ENCODE data around the gene FGF12. TPM values are rescaled to one million over a fixed set of nuclear protein-coding genes. Genes with fewer than 3 reads are reported as not detected.

Gene FGF12
- total RNA-seq, 1 experiment from 2014 or later, result 0.51 TPM

DNA sequence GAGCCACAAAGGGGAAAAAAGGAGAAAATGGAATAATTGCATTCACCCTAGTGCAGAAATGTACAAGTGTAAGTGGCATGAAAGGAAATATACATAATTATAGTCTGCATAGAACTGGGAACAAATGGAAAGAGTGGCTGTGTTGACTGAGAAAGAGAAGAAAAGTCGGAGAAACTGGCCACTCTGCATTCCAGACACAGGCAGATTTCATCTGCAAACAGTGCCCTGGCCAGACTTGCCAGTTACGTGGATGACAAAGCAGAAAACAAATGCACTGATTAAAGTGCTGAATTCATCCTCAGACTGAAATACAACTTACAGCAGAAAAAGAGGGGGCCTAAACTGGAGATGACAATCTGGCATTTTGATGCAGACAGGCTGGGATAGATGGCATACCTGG lies 129.8 kb downstream of the FGF12 start:
- in situ Hi-C loops (cut with HindIII; ENCODE audit: low pct_unique_long_range_greater_than_20kb, low sequenced_read_pairs) (no loop called here), intact Hi-C loops (cut with micrococcal nuclease; ENCODE audit: unreplicated experiment) (no loop called here)
- H3K36me3 ChIP-seq (ENCODE audit: control insufficient read depth, insufficient read depth, low read length), result no peaks in the 10 kb centered on the region
- no peak for DNase-seq (ENCODE audit: low read depth, low spot score)
- ChIA-PET POLR2A (no interaction called here), CTCF (no interaction called here)
- no peaks in the 10 kb centered on the region for H3K27me3 ChIP-seq (ENCODE audit: control insufficient read depth, insufficient read depth, low read length)
- H3K27ac ChIP-seq (ENCODE audit: low read length), result no peak overlapping the region
- no TSS peak for BruUV-seq (replicated peaks)
- no peak overlapping the region for H3K4me3 ChIP-seq (ENCODE audit: low read depth in 2 of 2, low read length in 2 of 2)
- no peak for ATAC-seq
- H3K4me1 ChIP-seq (ENCODE audit: control insufficient read depth, insufficient read depth, low read length), result no peaks in the 10 kb centered on the region
- H3K9me3 ChIP-seq (ENCODE audit: control insufficient read depth, insufficient read depth, low read depth, low read length), result no peaks in the 10 kb centered on the region
- TF ChIP-seq, protein P1, sequence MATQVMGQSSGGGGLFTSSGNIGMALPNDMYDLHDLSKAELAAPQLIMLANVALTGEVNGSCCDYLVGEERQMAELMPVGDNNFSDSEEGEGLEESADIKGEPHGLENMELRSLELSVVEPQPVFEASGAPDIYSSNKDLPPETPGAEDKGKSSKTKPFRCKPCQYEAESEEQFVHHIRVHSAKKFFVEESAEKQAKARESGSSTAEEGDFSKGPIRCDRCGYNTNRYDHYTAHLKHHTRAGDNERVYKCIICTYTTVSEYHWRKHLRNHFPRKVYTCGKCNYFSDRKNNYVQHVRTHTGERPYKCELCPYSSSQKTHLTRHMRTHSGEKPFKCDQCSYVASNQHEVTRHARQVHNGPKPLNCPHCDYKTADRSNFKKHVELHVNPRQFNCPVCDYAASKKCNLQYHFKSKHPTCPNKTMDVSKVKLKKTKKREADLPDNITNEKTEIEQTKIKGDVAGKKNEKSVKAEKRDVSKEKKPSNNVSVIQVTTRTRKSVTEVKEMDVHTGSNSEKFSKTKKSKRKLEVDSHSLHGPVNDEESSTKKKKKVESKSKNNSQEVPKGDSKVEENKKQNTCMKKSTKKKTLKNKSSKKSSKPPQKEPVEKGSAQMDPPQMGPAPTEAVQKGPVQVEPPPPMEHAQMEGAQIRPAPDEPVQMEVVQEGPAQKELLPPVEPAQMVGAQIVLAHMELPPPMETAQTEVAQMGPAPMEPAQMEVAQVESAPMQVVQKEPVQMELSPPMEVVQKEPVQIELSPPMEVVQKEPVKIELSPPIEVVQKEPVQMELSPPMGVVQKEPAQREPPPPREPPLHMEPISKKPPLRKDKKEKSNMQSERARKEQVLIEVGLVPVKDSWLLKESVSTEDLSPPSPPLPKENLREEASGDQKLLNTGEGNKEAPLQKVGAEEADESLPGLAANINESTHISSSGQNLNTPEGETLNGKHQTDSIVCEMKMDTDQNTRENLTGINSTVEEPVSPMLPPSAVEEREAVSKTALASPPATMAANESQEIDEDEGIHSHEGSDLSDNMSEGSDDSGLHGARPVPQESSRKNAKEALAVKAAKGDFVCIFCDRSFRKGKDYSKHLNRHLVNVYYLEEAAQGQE (IDR thresholded peaks at IDR 0.05; ENCODE audit: insufficient read depth in 1 of 2, low read depth in 2 of 2, low read length in 1 of 2), result no peak
- TF ChIP-seq SIN3A (IDR thresholded peaks at IDR 0.05; ENCODE audit: borderline replicate concordance, insufficient read depth, low read depth, low read length) (no peak), TCF7L2 (IDR thresholded peaks at IDR 0.05; ENCODE audit: low read depth, low read length) (no peak), POLR2AphosphoS5 (IDR thresholded peaks at IDR 0.05; ENCODE audit: low read depth, low read length) (no peak)
- TF ChIP-seq, protein P2, sequence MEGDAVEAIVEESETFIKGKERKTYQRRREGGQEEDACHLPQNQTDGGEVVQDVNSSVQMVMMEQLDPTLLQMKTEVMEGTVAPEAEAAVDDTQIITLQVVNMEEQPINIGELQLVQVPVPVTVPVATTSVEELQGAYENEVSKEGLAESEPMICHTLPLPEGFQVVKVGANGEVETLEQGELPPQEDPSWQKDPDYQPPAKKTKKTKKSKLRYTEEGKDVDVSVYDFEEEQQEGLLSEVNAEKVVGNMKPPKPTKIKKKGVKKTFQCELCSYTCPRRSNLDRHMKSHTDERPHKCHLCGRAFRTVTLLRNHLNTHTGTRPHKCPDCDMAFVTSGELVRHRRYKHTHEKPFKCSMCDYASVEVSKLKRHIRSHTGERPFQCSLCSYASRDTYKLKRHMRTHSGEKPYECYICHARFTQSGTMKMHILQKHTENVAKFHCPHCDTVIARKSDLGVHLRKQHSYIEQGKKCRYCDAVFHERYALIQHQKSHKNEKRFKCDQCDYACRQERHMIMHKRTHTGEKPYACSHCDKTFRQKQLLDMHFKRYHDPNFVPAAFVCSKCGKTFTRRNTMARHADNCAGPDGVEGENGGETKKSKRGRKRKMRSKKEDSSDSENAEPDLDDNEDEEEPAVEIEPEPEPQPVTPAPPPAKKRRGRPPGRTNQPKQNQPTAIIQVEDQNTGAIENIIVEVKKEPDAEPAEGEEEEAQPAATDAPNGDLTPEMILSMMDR (IDR thresholded peaks at IDR 0.05), result no peak

DNA sequence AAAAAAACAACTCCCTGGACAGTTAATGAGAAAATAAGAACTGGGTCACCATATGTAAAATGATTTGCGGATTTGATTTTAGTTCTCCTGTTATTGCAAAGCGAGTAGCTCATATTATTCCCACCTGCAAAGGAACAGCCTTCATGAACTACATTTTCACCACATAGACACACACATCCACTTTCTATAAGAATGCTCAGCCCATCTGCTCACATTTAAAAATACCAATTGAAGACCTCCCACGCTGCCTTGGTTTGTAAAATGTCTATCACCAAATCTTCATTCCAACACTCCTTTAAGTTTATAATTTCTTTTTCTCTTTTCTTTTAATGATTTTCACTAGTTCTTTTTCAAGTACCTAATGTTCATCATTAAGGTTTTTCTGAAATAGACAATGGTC lies 148.6 kb downstream of the FGF12 start:
- no peak overlapping the region for H3K27ac ChIP-seq (ENCODE audit: low read length)
- no peaks in the 10 kb centered on the region for H3K27me3 ChIP-seq (ENCODE audit: control insufficient read depth, insufficient read depth, low read length)
- no peak for DNase-seq (ENCODE audit: low read depth, low spot score)
- in situ Hi-C loops (cut with HindIII; ENCODE audit: low pct_unique_long_range_greater_than_20kb, low sequenced_read_pairs) (no loop called here), intact Hi-C loops (cut with micrococcal nuclease; ENCODE audit: unreplicated experiment) (no loop called here)
- H3K4me3 ChIP-seq (ENCODE audit: low read depth in 2 of 2, low read length in 2 of 2), result no peak overlapping the region
- ATAC-seq, result no peak
- no TSS peak for BruUV-seq (replicated peaks)
- TF ChIP-seq POLR2AphosphoS5 (IDR thresholded peaks at IDR 0.05; ENCODE audit: low read depth, low read length) (no peak), TCF7L2 (IDR thresholded peaks at IDR 0.05; ENCODE audit: low read depth, low read length) (no peak), SIN3A (IDR thresholded peaks at IDR 0.05; ENCODE audit: borderline replicate concordance, insufficient read depth, low read depth, low read length) (no peak)
- TF ChIP-seq, protein P2 (IDR thresholded peaks at IDR 0.05), result no peak
- TF ChIP-seq, protein P1 (IDR thresholded peaks at IDR 0.05; ENCODE audit: insufficient read depth in 1 of 2, low read depth in 2 of 2, low read length in 1 of 2), result no peak
- no peaks in the 10 kb centered on the region for H3K9me3 ChIP-seq (ENCODE audit: control insufficient read depth, insufficient read depth, low read depth, low read length)
- H3K4me1 ChIP-seq (ENCODE audit: control insufficient read depth, insufficient read depth, low read length), result no peaks in the 10 kb centered on the region
- ChIA-PET POLR2A (no interaction called here), CTCF (no interaction called here)
- H3K36me3 ChIP-seq (ENCODE audit: control insufficient read depth, insufficient read depth, low read length), result no peaks in the 10 kb centered on the region

All from Panc1 (cell line).